ENCODE measurements around the gene TLR9. TPM values are rescaled to one million over a fixed set of nuclear protein-coding genes. Genes with fewer than 3 reads are reported as not detected.

The TLR9 gene
- total and polyA plus RNA-seq, 12 donors: 0.06 to 0.46 (median 0.28) TPM; not detected in 3

DNA sequence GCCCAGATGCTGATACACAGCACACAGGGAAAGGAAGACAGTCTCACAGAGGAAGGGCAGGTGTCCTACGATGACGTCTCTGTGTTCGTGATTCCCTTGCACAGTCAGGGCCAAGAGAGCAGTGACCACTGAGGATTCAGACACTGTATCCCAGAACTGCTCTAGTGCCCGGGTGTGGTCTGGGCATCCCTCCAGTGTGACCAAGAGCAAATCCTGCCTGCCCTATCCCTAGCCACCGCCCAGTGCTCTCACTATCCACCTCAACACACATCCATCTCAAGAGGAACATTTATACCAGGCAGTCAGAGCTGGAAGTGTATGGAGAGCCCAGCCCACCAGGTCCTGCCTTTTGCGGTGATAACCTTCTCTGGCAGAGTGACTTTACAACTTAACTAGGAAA, 24.2 kb upstream of the TLR9 start:
- Histone ChIP-seq H3K4me3 (no peak overlapping the region), H3K27me3 (no peaks in the 10 kb centered on the region), H3K36me3 (peaks cover 0 to 70% (median 18%) of the 10 kb centered on the region in 9 donors), H3K27ac (peak overlapping the region in 1 of 10 donors; percentile 15), H3K9me3 (no peaks in the 10 kb centered on the region), H3K4me1 (peaks cover 7 to 73% (median 17%) of the 10 kb centered on the region in 9 donors)
- WGBS, 2 donors: 80 to 86% methylated on average over 6 of the region's 6 CpGs
- no peak for ATAC-seq
- no peak for TF ChIP-seq CTCF (IDR thresholded peaks at IDR 0.05)
- DNase-seq: no peak
- intact Hi-C loops (cut with DNase I): no loop called here

DNA sequence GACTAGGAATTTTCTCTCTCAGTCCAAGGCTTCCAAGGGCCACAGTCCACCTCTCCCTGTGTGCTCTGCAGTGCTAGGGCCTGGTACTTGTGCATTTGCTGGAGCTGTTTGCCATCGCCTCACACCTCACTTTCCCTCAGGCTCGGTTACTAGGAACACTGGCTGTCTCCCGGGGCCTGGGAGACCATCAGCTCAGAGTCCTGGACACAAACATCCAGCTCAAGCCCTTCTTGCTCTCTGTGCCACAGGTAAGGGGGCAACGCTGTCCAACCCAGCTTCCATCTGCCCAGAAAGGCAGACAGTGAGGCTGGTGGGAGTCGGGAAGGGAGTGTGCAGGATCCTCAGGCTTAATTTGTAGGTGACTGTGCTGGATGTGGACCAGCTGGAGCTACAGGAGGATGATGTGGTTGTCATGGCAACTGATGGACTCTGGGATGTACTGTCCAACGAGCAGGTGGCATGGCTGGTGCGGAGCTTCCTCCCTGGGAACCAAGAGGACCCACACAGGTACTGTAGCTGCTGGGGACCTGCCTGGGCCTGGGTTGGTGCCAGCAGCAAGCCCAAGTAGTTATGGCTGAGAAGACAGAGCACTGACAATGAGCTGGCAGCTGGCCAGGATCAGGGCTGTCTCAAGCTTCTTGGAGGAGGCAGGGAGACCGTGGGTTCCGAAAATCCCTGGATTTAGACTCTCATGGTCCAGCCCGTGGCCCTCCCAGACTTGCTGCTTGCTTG, 23.5 kb upstream of the TLR9 start:
- ATAC-seq (no peak), DNase-seq (peak in 1 of 2 donors; percentile 70)
- Histone ChIP-seq H3K9me3 (no peaks in the 10 kb centered on the region), H3K27ac (peak overlapping the region in 1 of 10 donors; percentile 15), H3K27me3 (no peaks in the 10 kb centered on the region), H3K4me1 (peaks cover 7 to 73% (median 17%) of the 10 kb centered on the region in 9 donors), H3K36me3 (peaks cover 0 to 63% (median 11%) of the 10 kb centered on the region in 9 donors), H3K4me3 (no peak overlapping the region)
- no peak for TF ChIP-seq CTCF (IDR thresholded peaks at IDR 0.05)
- 63 to 66% methylated on average over 10 of the region's 10 CpGs for WGBS, 2 donors
- intact Hi-C loops (cut with DNase I): no loop called here

DNA sequence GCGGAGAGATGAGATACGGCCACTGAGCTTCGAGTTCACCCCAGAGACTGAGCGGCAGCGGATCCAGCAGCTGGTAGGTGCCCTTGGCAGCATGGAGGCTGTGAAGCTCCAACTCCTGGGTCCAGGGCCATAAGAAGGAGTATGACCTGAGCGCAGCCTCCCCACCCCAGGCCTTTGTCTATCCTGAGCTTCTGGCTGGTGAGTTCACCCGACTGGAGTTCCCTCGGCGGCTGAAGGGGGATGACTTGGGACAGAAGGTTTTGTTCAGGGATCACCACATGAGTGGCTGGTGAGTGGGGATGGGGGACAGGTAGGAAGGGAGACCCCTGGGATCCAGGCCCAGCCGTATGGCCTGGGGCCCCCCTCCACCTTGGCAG, 22.7 kb upstream of the TLR9 start:
- Histone ChIP-seq H3K36me3 (peaks cover 0 to 55% (median 6%) of the 10 kb centered on the region in 9 donors), H3K4me3 (no peak overlapping the region), H3K9me3 (peaks cover 0 to 5% (median 0%) of the 10 kb centered on the region in 11 donors), H3K4me1 (peaks cover 7 to 73% (median 17%) of the 10 kb centered on the region in 9 donors), H3K27me3 (no peaks in the 10 kb centered on the region), H3K27ac (peak overlapping the region in 1 of 10 donors; percentile 97)
- ATAC-seq (no peak), DNase-seq (no peak)
- no peak for TF ChIP-seq CTCF (IDR thresholded peaks at IDR 0.05)
- intact Hi-C loops (cut with DNase I): no loop called here
- 91 to 95% methylated on average over 10 of the region's 10 CpGs for WGBS, 2 donors

DNA sequence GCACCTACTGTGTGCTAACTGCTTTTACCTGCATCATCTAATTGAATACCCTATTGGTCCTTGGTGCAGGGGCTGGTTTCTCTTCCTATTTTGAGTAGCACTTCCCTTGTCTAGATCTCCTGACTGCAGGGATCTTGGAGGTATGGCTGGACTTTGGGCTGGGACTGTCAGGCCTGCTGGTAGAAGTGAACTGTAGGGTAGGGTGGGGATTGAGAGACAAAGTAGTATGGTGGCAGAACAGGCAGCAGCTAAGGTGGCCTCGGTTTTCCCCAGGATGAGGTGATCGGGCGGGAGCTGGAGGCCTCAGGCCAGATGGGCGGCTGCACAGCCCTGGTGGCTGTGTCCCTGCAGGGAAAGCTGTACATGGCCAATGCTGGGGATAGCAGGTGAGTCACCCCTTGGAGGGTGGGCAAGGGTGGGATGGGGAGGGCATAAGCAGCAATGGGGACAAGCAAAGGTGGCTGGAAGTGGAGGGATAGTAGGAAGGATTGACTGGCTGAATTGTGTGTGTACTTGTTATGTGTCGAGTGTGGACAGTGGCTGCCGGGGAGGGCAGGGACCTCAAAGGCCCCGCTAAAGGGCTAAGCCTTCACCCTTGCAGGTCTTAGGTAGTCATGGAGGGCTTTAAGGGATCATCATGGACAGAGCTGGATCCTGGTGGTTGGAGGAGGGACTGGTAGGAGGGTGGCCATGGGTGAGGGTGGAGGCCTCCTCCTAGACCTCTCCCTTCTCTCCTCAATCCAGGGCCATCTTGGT, 22.1 kb upstream of the TLR9 start:
- TF ChIP-seq CTCF (IDR thresholded peaks at IDR 0.05): no peak
- peaks cover 0 to 49% (median 6%) of the 10 kb centered on the region in 9 donors for H3K36me3 ChIP-seq
- peak overlapping the region in 2 of 10 donors; percentile 91 to 97 for H3K27ac ChIP-seq
- 95 to 97% methylated on average over 7 of the region's 7 CpGs for WGBS, 2 donors
- ATAC-seq (no peak), DNase-seq (no peak)
- no peaks in the 10 kb centered on the region for H3K27me3 ChIP-seq
- intact Hi-C loops (cut with DNase I): no loop called here
- H3K4me1 ChIP-seq: peaks cover 7 to 67% (median 17%) of the 10 kb centered on the region in 9 donors
- H3K9me3 ChIP-seq: peaks cover 0 to 6% (median 0%) of the 10 kb centered on the region in 11 donors
- peak overlapping the region in 2 of 10 donors; percentile 65 to 71 for H3K4me3 ChIP-seq
